Measurements from ENCODE around the gene SLC25A40. TPM values are rescaled to one million over a fixed set of nuclear protein-coding genes. Genes with fewer than 3 reads are reported as not detected.
A peak's percentile ranks its signal among the peaks of the same experiment; 100 is the strongest.
"Not testable (repeated sequence)": the region's sequence is repeated elsewhere in the genome, so short reads cannot be mapped to it uniquely, and the experiment has no call there.

SLC25A40 gene, protein sequence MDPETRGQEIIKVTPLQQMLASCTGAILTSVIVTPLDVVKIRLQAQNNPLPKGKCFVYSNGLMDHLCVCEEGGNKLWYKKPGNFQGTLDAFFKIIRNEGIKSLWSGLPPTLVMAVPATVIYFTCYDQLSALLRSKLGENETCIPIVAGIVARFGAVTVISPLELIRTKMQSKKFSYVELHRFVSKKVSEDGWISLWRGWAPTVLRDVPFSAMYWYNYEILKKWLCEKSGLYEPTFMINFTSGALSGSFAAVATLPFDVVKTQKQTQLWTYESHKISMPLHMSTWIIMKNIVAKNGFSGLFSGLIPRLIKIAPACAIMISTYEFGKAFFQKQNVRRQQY
- total RNA-seq (10 to 100 TPM; 13.8 to 20.2 TPM), total RNA-seq (14.2 to 14.6 reads per million in 2 donors)

DNA sequence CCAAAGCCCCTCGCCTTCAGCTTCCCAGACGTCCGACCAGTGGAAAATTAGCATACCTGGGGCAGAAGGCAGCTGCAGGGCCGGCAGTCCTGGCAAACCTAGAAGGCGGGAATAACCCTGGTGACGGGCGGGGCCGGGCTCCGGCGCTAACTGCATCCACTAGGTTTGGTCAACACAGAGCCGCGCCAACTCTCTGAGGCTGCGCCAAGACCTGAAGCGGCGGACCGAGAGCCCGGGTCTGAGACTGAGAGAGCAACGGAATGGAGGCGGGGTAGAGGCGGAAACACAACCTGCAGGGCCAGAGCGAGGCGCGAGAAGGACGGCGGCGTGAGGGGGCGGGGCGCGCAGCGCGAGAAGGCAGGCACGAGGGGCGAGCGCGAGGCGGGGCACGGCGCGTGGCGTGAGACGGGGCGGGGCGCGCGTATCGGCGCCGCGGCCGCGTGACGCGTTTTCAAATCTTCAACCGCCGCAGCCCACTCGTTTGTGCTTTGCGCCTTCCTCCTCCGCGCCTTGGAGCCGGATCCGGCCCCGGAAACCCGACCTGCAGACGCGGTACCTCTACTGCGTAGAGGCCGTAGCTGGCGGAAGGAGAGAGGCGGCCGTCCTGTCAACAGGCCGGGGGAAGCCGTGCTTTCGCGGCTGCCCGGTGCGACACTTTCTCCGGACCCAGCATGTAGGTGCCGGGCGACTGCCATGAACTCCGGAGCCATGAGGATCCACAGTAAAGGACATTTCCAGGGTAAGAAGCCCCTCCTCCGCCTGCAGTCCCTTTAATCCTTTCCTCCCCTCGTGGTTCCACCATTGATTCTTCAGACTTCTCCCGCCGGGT lies at the start of gene SLC25A40, which contains the start of gene DBF4:
SLC25A40 (minus strand) TSS at position 321 of the 829 bp plus-strand sequence. CDS start 17,633 bp downstream, outside the sequence.
DBF4 (plus strand) TSS at position 454 of the 829 bp plus-strand sequence; CDS start at position 694, 240 bp downstream.
- DNase-seq (peak; percentile 89 to 93 (median 90)), ATAC-seq (peak; percentile 89)
- Mint-ChIP-seq H3K27ac (peak within 1 kb of the TSS; percentile 97), H3K4me1 (peaks cover 33% of the 10 kb centered on the region), H3K4me3 (peak within 1 kb of the TSS; percentile 96), H3K36me3 (ENCODE audit: low read depth) (peaks cover 6% of the 10 kb centered on the region), H3K27me3 (no peaks in the 10 kb centered on the region)
- no peaks in the 10 kb centered on the region for H3K9me3 ChIP-seq (ENCODE audit: control insufficient read depth, low read length, poor library complexity, severe bottlenecking)

- H3K9me3 ChIP-seq (ENCODE audit: control insufficient read depth, low read length, poor library complexity, severe bottlenecking); DNase-seq; H3K36me3 Mint-ChIP-seq (ENCODE audit: low read depth); H3K4me3 Mint-ChIP-seq; H3K27ac Mint-ChIP-seq; ATAC-seq; H3K4me1 Mint-ChIP-seq: not testable (repeated sequence)
- H3K27me3 Mint-ChIP-seq, result peaks cover 28% of the 10 kb centered on the region
These were observed 46.7 kb upstream of the SLC25A40 start for GRCh38 chr7:87922759-87923395.

DNA sequence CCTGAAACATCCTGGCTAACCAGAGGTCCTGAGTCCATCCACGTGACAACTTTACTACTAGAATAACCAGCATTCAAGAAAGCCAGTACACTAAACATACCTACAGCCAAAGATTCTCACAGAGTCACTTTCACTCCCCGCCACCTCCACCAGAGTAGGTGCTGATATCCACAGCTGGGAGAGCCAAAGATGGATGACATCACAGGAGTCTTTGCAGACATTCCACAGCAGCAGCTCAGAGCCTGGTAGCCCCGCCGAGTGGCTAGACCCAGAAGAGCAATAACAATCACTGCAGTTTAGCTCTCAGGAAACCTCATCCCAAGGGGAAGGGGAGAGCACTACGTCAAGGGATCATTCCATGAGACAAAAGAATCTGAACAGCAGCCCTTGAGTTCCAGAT lies 44.4 kb upstream of the SLC25A40 start:
- H3K36me3 Mint-ChIP-seq (ENCODE audit: low read depth), result peaks cover 3% of the 10 kb centered on the region
- ATAC-seq, result no peak
- DNase-seq, result no peak
- H3K27me3 Mint-ChIP-seq, result peaks cover 34% of the 10 kb centered on the region
- H3K4me3 Mint-ChIP-seq, result no peak overlapping the region
- H3K9me3 ChIP-seq (ENCODE audit: control insufficient read depth, low read length, poor library complexity, severe bottlenecking), result no peaks in the 10 kb centered on the region
- no peaks in the 10 kb centered on the region for H3K4me1 Mint-ChIP-seq
- H3K27ac Mint-ChIP-seq, result no peak overlapping the region

DNA sequence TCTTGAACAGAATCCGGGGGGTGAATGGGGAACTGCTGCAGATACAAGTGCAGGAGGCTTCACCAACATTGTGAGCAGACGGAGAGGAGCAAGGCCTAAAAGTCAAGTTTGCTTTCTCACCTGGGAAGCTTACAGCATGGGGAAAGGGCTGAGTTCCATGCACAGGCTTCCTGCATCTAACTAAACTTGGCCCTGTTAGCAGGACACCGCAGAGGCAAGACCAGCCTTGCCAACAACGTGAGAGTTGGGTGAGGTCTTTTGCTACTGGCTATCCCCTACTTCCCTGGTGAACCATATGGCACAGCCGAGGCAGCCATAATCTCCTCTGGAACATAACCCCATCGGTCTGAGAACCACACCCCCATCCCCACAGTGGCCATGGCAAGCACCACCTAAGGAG lies 43.7 kb upstream of the SLC25A40 start:
- H3K27me3 Mint-ChIP-seq, result peaks cover 34% of the 10 kb centered on the region
- no peaks in the 10 kb centered on the region for H3K4me1 Mint-ChIP-seq
- H3K9me3 ChIP-seq (ENCODE audit: control insufficient read depth, low read length, poor library complexity, severe bottlenecking), result no peaks in the 10 kb centered on the region
- H3K36me3 Mint-ChIP-seq (ENCODE audit: low read depth), result peaks cover 3% of the 10 kb centered on the region
- DNase-seq (no peak), ATAC-seq (no peak)
- H3K27ac Mint-ChIP-seq, result no peak overlapping the region
- H3K4me3 Mint-ChIP-seq, result no peak overlapping the region

DNA sequence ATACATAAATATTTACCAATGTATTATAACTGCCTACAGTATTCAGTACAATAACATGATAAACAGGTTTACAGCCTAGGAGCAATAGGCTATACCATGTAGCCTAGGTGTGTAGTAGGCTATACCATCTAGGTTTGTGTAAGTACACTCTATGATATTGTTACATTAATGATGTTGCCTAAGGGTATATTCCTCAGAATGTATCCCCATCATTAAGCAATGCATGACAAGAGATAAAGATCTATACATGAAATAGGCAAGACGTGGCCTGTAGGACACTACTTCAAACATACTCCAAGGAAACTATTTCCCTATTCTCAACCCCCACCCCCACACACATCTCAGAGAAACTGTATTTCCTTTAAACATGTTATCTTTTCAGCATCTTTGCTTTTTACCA lies 42.6 kb upstream of the SLC25A40 start:
- peaks cover 2% of the 10 kb centered on the region for H3K36me3 Mint-ChIP-seq (ENCODE audit: low read depth)
- H3K27ac Mint-ChIP-seq, result no peak overlapping the region
- no peak for ATAC-seq
- H3K4me1 Mint-ChIP-seq, result no peaks in the 10 kb centered on the region
- no peak overlapping the region for H3K4me3 Mint-ChIP-seq
- H3K27me3 Mint-ChIP-seq, result peaks cover 32% of the 10 kb centered on the region
- no peaks in the 10 kb centered on the region for H3K9me3 ChIP-seq (ENCODE audit: control insufficient read depth, low read length, poor library complexity, severe bottlenecking)
- DNase-seq, result no peak

DNA sequence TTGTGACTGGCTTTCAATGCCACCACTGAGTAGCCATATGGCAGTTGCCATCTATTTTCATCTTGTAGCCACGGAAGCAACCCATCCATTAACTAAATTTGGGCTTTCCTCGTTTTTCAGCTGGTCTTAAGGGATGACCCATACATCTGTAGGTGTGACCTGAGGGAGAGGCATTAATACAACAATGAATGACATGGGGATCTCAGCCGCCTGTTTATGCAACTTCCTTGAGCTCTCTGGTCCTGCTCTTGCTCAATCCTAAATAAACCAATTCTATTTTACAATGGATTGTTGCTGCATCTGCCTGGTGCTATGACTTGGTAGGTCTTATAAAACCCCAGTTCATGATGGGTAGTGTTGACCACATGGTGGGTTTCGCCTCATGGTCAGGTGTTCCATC lies 36.0 kb upstream of the SLC25A40 start:
- DNase-seq (no peak), ATAC-seq (no peak)
- Mint-ChIP-seq H3K4me1 (peaks cover 2% of the 10 kb centered on the region), H3K27ac (no peak overlapping the region), H3K36me3 (ENCODE audit: low read depth) (peaks cover 3% of the 10 kb centered on the region), H3K4me3 (no peak overlapping the region), H3K27me3 (peaks cover 6% of the 10 kb centered on the region)
- no peaks in the 10 kb centered on the region for H3K9me3 ChIP-seq (ENCODE audit: control insufficient read depth, low read length, poor library complexity, severe bottlenecking)

GRCh38 chr7:87908814-87909213 lies 32.7 kb upstream of the SLC25A40 start:
- H3K9me3 ChIP-seq (ENCODE audit: control insufficient read depth, low read length, poor library complexity, severe bottlenecking); H3K27me3 Mint-ChIP-seq; H3K36me3 Mint-ChIP-seq (ENCODE audit: low read depth); H3K27ac Mint-ChIP-seq; ATAC-seq; H3K4me3 Mint-ChIP-seq; H3K4me1 Mint-ChIP-seq; DNase-seq: not testable (repeated sequence)

DNA sequence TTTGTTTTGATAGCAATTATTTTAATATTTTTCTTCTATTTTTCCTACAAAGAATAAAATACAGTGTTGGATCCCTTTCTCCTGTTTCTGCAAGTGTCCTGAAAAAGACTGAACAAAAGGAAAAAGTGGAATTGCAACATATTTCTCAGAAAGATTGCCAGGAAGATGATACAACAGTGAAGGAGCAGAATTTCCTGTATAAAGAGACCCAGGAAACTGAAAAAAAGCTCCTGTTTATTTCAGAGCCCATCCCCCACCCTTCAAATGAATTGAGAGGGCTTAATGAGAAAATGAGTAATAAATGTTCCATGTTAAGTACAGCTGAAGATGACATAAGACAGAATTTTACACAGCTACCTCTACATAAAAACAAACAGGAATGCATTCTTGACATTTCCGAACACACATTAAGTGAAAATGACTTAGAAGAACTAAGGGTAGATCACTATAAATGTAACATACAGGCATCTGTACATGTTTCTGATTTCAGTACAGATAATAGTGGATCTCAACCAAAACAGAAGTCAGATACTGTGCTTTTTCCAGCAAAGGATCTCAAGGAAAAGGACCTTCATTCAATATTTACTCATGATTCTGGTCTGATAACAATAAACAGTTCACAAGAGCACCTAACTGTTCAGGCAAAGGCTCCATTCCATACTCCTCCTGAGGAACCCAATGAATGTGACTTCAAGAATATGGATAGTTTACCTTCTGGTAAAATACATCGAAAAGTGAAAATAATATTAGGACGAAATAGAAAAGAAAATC lies 31.2 kb upstream of the SLC25A40 start:
- not testable (repeated sequence) for H3K27ac Mint-ChIP-seq; H3K4me1 Mint-ChIP-seq; H3K36me3 Mint-ChIP-seq (ENCODE audit: low read depth); H3K27me3 Mint-ChIP-seq; H3K9me3 ChIP-seq (ENCODE audit: control insufficient read depth, low read length, poor library complexity, severe bottlenecking); ATAC-seq; H3K4me3 Mint-ChIP-seq; DNase-seq

GRCh38 chr7:87899255-87899654 lies 23.1 kb upstream of the SLC25A40 start:
- Mint-ChIP-seq H3K4me1 (peaks cover 14% of the 10 kb centered on the region), H3K4me3 (no peak overlapping the region), H3K36me3 (ENCODE audit: low read depth) (peaks cover 12% of the 10 kb centered on the region), H3K27ac (no peak overlapping the region), H3K27me3 (no peaks in the 10 kb centered on the region)
- DNase-seq, result no peak
- H3K9me3 ChIP-seq (ENCODE audit: control insufficient read depth, low read length, poor library complexity, severe bottlenecking), result no peaks in the 10 kb centered on the region
- no peak for ATAC-seq

DNA sequence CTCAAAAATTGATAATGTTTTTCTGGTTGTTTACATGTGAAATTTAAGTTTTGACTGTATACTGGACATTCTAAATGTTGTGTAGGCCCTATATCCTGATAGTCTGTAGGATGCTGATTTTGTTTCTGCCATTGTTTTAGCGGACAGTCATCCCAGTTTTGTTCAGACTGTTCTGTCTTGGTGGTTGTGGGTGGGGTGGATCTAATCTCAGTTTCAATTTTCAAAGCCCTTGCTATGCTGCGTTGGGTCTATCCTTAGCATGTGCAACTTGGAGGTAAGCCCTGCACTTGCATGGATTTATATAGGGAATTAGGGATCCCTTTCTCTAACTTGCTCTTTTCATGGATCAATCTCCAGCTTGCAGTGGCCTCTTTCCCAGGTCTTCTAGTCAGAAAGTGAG lies 19.2 kb upstream of the SLC25A40 start:
- peaks cover 7% of the 10 kb centered on the region for H3K4me1 Mint-ChIP-seq
- no peak for ATAC-seq
- DNase-seq, result no peak
- no peaks in the 10 kb centered on the region for H3K27me3 Mint-ChIP-seq
- H3K9me3 ChIP-seq (ENCODE audit: control insufficient read depth, low read length, poor library complexity, severe bottlenecking), result no peaks in the 10 kb centered on the region
- H3K4me3 Mint-ChIP-seq, result no peak overlapping the region
- peaks cover 6% of the 10 kb centered on the region for H3K36me3 Mint-ChIP-seq (ENCODE audit: low read depth)
- H3K27ac Mint-ChIP-seq, result peak overlapping the region; percentile 49

DNA sequence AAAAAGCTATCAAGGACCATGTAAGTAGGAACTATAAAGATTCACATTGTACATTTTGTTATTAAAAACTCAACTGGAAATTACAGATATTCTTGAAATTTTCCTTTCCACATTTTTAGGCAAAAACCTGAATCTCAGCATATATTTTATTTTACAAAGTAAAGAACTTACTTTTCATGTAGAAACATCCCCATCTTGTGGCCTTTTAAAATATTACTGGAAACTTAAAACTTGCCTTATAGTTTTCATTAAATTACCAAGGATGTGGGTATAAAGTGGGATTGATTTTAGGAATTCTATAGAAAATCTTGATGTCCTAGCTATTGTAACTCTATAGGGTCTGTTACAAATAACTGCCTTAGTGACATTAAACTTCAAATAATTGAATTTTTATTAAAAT lies 10.7 kb upstream of the SLC25A40 start:
- Mint-ChIP-seq H3K27me3 (no peaks in the 10 kb centered on the region), H3K4me1 (peaks cover 15% of the 10 kb centered on the region), H3K36me3 (ENCODE audit: low read depth) (peaks cover 11% of the 10 kb centered on the region), H3K27ac (no peak overlapping the region), H3K4me3 (no peak overlapping the region)
- no peak for ATAC-seq
- no peaks in the 10 kb centered on the region for H3K9me3 ChIP-seq (ENCODE audit: control insufficient read depth, low read length, poor library complexity, severe bottlenecking)
- no peak for DNase-seq

DNA sequence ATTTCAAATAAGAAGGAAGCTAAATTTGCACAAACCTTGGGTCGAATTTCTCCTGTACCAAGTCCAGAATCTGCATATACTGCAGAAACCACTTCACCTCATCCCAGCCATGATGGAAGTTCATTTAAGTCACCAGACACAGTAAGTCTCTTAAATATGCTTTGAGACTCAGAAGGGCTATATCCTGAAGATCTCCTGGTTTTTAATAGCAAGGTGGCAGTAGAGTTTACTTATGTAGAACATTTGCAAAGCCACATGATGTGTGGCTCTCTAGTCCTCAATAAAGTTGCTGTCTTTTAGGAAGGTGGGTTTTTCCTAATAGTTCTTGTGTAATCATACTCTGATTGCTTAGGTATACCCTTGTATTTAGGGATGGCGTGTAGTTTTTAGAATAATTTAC lies 8.9 kb upstream of the SLC25A40 start:
- ATAC-seq (no peak), DNase-seq (no peak)
- Mint-ChIP-seq H3K36me3 (ENCODE audit: low read depth) (peaks cover 11% of the 10 kb centered on the region), H3K27ac (peak overlapping the region; percentile 1), H3K27me3 (no peaks in the 10 kb centered on the region), H3K4me3 (no peak overlapping the region), H3K4me1 (peaks cover 20% of the 10 kb centered on the region)
- H3K9me3 ChIP-seq (ENCODE audit: control insufficient read depth, low read length, poor library complexity, severe bottlenecking), result no peaks in the 10 kb centered on the region

Measured in T-helper 17 cell (primary cell).